ENCODE data around the gene CD22. TPM values are rescaled to one million over a fixed set of nuclear protein-coding genes. Genes with fewer than 3 reads are reported as not detected.

The CD22 gene
- total and polyA plus RNA-seq, 8 donors, result 2.0 to 5.7 (median 4.0) TPM; not detected in 3

GRCh38 chr19:35341006-35341405 is 12.0 kb downstream of the CD22 start:
- WGBS, 5 donors, result 82 to 85% (median 83%) methylated on average over 16 of the region's 16 CpGs
- intact Hi-C loops (cut with DNase I; ENCODE audit: low total_unique reads), result no loop called here
- H3K9me3 ChIP-seq, result no peaks in the 10 kb centered on the region
- no peak overlapping the region for H3K27ac ChIP-seq
- no peaks in the 10 kb centered on the region for H3K4me1 ChIP-seq
- TF ChIP-seq EP300 (IDR thresholded peaks at IDR 0.05), result no peak
- TF ChIP-seq CTCF (IDR thresholded peaks at IDR 0.05), result no peak
- no peak for TF ChIP-seq POLR2A (IDR thresholded peaks at IDR 0.05)
- TF ChIP-seq POLR2AphosphoS5 (IDR thresholded peaks at IDR 0.05), result no peak
- no peak for DNase-seq
- peaks cover 0 to 14% (median under 1%) of the 10 kb centered on the region in 3 donors for H3K27me3 ChIP-seq
- H3K36me3 ChIP-seq, result no peaks in the 10 kb centered on the region
- no peak overlapping the region for H3K4me3 ChIP-seq

GRCh38 chr19:35341565-35342225 is 12.7 kb downstream of the CD22 start:
- Histone ChIP-seq H3K9me3 (no peaks in the 10 kb centered on the region), H3K27ac (no peak overlapping the region), H3K4me1 (peaks cover 0 to 3% (median 0%) of the 10 kb centered on the region in 4 donors), H3K27me3 (peaks cover 0 to 19% (median 5%) of the 10 kb centered on the region in 3 donors), H3K4me3 (no peak overlapping the region), H3K36me3 (no peaks in the 10 kb centered on the region)
- 81 to 89% (median 85%) methylated on average over 6 to 14 of the region's 14 CpGs for WGBS, 5 donors
- no peak for DNase-seq
- TF ChIP-seq CTCF (IDR thresholded peaks at IDR 0.05), result no peak
- TF ChIP-seq POLR2A (IDR thresholded peaks at IDR 0.05), result no peak
- no peak for TF ChIP-seq EP300 (IDR thresholded peaks at IDR 0.05)
- TF ChIP-seq POLR2AphosphoS5 (IDR thresholded peaks at IDR 0.05), result no peak
- intact Hi-C loops (cut with DNase I; ENCODE audit: low total_unique reads), result no loop called here

GRCh38 chr19:35342430-35342829 is 13.4 kb downstream of the CD22 start:
- Histone ChIP-seq H3K4me3 (no peak overlapping the region), H3K36me3 (no peaks in the 10 kb centered on the region), H3K27me3 (peaks cover 0 to 23% (median 5%) of the 10 kb centered on the region in 3 donors), H3K27ac (no peak overlapping the region), H3K9me3 (no peaks in the 10 kb centered on the region), H3K4me1 (peaks cover 0 to 10% (median 0%) of the 10 kb centered on the region in 4 donors)
- WGBS, 5 donors, result 57 to 70% (median 64%) methylated on average over 5 of the region's 5 CpGs
- intact Hi-C loops (cut with DNase I; ENCODE audit: low total_unique reads), result no loop called here
- DNase-seq, result no peak
- TF ChIP-seq EP300 (IDR thresholded peaks at IDR 0.05) (no peak), POLR2A (IDR thresholded peaks at IDR 0.05) (no peak), POLR2AphosphoS5 (IDR thresholded peaks at IDR 0.05) (no peak), CTCF (IDR thresholded peaks at IDR 0.05) (no peak)

- peaks cover 0 to 11% (median 0%) of the 10 kb centered on the region in 4 donors for H3K4me1 ChIP-seq
- WGBS, 5 donors, result 70 to 81% (median 76%) methylated on average over 15 to 17 of the region's 17 CpGs
- no peaks in the 10 kb centered on the region for H3K9me3 ChIP-seq
- no peak overlapping the region for H3K27ac ChIP-seq
- intact Hi-C loops (cut with DNase I; ENCODE audit: low total_unique reads), result no loop called here
- TF ChIP-seq POLR2A (IDR thresholded peaks at IDR 0.05) (no peak), CTCF (IDR thresholded peaks at IDR 0.05) (no peak), POLR2AphosphoS5 (IDR thresholded peaks at IDR 0.05) (no peak), EP300 (IDR thresholded peaks at IDR 0.05) (no peak)
- peaks cover 0 to 23% (median 5%) of the 10 kb centered on the region in 3 donors for H3K27me3 ChIP-seq
- DNase-seq, result no peak
- H3K4me3 ChIP-seq, result no peak overlapping the region
- no peaks in the 10 kb centered on the region for H3K36me3 ChIP-seq
Observed at GRCh38 chr19:35344511-35345031, 15.6 kb downstream of the CD22 start.
